GM18907 (cell line): ENCODE measurements around the gene GCK.
A peak's percentile ranks its signal among the peaks of the same experiment; 100 is the strongest.

Experiments used
- ATAC-seq: cut with Tn5 transposase; IDR thresholded peaks from one replicate; pipeline ENCODE4 v1.9.1; 2021; ENCODE audit warnings: mild to moderate bottlenecking, moderate library complexity; ENCODE audit not compliant: unreplicated experiment

The GCK gene

GRCh38 chr7:44097064-44097932, 91.9 kb downstream of the GCK start:
- ATAC-seq: peak; percentile 67

GRCh38 chr7:44096326-44096881, 92.8 kb downstream of the GCK start:
- ATAC-seq: no peak

GRCh38 chr7:44095781-44096180, 93.5 kb downstream of the GCK start:
- ATAC-seq: no peak

GRCh38 chr7:44094883-44095592, 94.2 kb downstream of the GCK start:
- no peak for ATAC-seq

GRCh38 chr7:44094365-44094764, 94.9 kb downstream of the GCK start:
- no peak for ATAC-seq
